Measurements from ENCODE around the gene ERGIC2. TPM values are rescaled to one million over a fixed set of nuclear protein-coding genes. Genes with fewer than 3 reads are reported as not detected.

ERGIC2 gene
- total and polyA plus RNA-seq, 2 of the 13 experiments (the other 11 are each of a cell fraction or from before 2014, with no cell fraction given): 32.6 to 73.5 TPM

DNA sequence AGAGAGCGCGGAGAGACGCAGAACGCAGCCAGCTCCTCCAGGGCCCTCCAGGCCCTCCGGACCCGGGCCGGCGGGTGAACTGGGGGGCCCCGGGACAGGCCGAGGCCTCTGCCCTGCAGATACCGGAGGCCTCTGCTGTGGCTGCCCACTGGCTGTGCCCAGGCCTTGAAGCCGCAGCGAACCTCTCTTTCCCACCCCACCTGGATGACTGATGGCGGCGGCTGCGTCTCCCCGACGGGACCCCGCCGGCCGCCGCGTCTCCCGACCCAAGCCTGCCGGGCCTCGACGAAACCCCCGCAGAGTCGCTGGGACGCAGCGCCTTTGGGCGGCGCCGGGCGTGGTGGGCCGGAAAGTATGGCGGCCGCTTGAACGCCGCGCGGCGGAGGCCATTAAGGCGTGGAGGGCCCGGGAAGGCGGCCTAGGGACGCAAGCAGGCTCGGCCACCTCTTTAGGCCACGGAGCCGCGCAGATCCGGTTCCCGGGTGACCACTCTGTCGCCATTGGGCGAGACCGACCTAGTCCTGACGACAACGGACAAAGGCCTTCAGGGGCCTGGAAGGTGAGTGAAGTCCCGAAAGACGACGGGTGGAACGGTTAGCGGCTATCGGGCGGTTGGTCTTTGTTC lies 8.4 kb upstream of the ERGIC2 start (continued):
- TF ChIP-seq, protein P1, sequence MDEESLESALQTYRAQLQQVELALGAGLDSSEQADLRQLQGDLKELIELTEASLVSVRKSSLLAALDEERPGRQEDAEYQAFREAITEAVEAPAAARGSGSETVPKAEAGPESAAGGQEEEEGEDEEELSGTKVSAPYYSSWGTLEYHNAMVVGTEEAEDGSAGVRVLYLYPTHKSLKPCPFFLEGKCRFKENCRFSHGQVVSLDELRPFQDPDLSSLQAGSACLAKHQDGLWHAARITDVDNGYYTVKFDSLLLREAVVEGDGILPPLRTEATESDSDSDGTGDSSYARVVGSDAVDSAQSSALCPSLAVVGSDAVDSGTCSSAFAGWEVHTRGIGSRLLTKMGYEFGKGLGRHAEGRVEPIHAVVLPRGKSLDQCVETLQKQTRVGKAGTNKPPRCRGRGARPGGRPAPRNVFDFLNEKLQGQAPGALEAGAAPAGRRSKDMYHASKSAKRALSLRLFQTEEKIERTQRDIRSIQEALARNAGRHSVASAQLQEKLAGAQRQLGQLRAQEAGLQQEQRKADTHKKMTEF (CRISPR knock-in tag; IDR thresholded peaks at IDR 0.05): no peak
- TF ChIP-seq FOXM1 (CRISPR knock-in tag; IDR thresholded peaks at IDR 0.05): no peak
- TF ChIP-seq, protein P2, sequence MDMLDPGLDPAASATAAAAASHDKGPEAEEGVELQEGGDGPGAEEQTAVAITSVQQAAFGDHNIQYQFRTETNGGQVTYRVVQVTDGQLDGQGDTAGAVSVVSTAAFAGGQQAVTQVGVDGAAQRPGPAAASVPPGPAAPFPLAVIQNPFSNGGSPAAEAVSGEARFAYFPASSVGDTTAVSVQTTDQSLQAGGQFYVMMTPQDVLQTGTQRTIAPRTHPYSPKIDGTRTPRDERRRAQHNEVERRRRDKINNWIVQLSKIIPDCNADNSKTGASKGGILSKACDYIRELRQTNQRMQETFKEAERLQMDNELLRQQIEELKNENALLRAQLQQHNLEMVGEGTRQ (IDR thresholded peaks at IDR 0.05; ENCODE audit: low read depth, low read length): no peak
- TF ChIP-seq, protein P2 (CRISPR knock-in tag; IDR thresholded peaks at IDR 0.05; ENCODE audit: borderline replicate concordance): no peak
- TF ChIP-seq ZFP37 (CRISPR knock-in tag; IDR thresholded peaks at IDR 0.05; ENCODE audit: borderline replicate concordance): no peak
- TF ChIP-seq MATR3 (CRISPR knock-in tag; IDR thresholded peaks at IDR 0.05): no peak
- TF ChIP-seq, protein P3, sequence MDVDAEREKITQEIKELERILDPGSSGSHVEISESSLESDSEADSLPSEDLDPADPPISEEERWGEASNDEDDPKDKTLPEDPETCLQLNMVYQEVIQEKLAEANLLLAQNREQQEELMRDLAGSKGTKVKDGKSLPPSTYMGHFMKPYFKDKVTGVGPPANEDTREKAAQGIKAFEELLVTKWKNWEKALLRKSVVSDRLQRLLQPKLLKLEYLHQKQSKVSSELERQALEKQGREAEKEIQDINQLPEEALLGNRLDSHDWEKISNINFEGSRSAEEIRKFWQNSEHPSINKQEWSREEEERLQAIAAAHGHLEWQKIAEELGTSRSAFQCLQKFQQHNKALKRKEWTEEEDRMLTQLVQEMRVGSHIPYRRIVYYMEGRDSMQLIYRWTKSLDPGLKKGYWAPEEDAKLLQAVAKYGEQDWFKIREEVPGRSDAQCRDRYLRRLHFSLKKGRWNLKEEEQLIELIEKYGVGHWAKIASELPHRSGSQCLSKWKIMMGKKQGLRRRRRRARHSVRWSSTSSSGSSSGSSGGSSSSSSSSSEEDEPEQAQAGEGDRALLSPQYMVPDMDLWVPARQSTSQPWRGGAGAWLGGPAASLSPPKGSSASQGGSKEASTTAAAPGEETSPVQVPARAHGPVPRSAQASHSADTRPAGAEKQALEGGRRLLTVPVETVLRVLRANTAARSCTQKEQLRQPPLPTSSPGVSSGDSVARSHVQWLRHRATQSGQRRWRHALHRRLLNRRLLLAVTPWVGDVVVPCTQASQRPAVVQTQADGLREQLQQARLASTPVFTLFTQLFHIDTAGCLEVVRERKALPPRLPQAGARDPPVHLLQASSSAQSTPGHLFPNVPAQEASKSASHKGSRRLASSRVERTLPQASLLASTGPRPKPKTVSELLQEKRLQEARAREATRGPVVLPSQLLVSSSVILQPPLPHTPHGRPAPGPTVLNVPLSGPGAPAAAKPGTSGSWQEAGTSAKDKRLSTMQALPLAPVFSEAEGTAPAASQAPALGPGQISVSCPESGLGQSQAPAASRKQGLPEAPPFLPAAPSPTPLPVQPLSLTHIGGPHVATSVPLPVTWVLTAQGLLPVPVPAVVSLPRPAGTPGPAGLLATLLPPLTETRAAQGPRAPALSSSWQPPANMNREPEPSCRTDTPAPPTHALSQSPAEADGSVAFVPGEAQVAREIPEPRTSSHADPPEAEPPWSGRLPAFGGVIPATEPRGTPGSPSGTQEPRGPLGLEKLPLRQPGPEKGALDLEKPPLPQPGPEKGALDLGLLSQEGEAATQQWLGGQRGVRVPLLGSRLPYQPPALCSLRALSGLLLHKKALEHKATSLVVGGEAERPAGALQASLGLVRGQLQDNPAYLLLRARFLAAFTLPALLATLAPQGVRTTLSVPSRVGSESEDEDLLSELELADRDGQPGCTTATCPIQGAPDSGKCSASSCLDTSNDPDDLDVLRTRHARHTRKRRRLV (CRISPR knock-in tag; IDR thresholded peaks at IDR 0.05): no peak
- no peak for TF ChIP-seq ZNF121 (CRISPR knock-in tag; IDR thresholded peaks at IDR 0.05)
- no peak for TF ChIP-seq SCMH1 (CRISPR knock-in tag; IDR thresholded peaks at IDR 0.05; ENCODE audit: borderline replicate concordance)
- TF ChIP-seq TEAD2 (CRISPR knock-in tag; IDR thresholded peaks at IDR 0.05): no peak
- TF ChIP-seq, protein P4, sequence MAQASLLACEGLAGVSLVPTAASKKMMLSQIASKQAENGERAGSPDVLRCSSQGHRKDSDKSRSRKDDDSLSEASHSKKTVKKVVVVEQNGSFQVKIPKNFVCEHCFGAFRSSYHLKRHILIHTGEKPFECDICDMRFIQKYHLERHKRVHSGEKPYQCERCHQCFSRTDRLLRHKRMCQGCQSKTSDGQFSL (CRISPR knock-in tag; IDR thresholded peaks at IDR 0.05): no peak
- TF ChIP-seq ZNF562 (CRISPR knock-in tag; IDR thresholded peaks at IDR 0.05; ENCODE audit: borderline replicate concordance): no peak
- TF ChIP-seq ZBTB1 (CRISPR knock-in tag; IDR thresholded peaks at IDR 0.05; ENCODE audit: borderline replicate concordance): no peak
- TF ChIP-seq, protein P5, sequence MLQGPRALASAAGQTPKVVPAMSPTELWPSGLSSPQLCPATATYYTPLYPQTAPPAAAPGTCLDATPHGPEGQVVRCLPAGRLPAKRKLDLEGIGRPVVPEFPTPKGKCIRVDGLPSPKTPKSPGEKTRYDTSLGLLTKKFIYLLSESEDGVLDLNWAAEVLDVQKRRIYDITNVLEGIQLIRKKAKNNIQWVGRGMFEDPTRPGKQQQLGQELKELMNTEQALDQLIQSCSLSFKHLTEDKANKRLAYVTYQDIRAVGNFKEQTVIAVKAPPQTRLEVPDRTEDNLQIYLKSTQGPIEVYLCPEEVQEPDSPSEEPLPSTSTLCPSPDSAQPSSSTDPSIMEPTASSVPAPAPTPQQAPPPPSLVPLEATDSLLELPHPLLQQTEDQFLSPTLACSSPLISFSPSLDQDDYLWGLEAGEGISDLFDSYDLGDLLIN (CRISPR knock-in tag; IDR thresholded peaks at IDR 0.05; ENCODE audit: borderline replicate concordance): no peak
- TF ChIP-seq, protein P6, sequence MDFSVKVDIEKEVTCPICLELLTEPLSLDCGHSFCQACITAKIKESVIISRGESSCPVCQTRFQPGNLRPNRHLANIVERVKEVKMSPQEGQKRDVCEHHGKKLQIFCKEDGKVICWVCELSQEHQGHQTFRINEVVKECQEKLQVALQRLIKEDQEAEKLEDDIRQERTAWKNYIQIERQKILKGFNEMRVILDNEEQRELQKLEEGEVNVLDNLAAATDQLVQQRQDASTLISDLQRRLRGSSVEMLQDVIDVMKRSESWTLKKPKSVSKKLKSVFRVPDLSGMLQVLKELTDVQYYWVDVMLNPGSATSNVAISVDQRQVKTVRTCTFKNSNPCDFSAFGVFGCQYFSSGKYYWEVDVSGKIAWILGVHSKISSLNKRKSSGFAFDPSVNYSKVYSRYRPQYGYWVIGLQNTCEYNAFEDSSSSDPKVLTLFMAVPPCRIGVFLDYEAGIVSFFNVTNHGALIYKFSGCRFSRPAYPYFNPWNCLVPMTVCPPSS (IDR thresholded peaks at IDR 0.05): no peak
- TF ChIP-seq, protein P7, sequence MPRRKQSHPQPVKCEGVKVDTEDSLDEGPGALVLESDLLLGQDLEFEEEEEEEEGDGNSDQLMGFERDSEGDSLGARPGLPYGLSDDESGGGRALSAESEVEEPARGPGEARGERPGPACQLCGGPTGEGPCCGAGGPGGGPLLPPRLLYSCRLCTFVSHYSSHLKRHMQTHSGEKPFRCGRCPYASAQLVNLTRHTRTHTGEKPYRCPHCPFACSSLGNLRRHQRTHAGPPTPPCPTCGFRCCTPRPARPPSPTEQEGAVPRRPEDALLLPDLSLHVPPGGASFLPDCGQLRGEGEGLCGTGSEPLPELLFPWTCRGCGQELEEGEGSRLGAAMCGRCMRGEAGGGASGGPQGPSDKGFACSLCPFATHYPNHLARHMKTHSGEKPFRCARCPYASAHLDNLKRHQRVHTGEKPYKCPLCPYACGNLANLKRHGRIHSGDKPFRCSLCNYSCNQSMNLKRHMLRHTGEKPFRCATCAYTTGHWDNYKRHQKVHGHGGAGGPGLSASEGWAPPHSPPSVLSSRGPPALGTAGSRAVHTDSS (CRISPR knock-in tag; conservative IDR thresholded peaks at IDR 0.05): no peak

Measured in HepG2 (cell line).